A549 treated with GW870086 at 1 μM for 4 hours (cell line): ENCODE measurements around the gene KIR3DL2. TPM values are rescaled to one million over a fixed set of nuclear protein-coding genes. Genes with fewer than 3 reads are reported as not detected.

Source experiments
- total RNA-seq: library from RNA; stranded (reverse); fragments of 200-300 nt; extraction: Qiagen RNA extraction; gene quantifications from 5 replicates; pipeline ENCODE4 v1.2.3, GENCODE V29; 2022; ENCODE audit warnings: low read depth

Gene KIR3DL2
- total RNA-seq, result not detected in 5 replicates

DNA sequence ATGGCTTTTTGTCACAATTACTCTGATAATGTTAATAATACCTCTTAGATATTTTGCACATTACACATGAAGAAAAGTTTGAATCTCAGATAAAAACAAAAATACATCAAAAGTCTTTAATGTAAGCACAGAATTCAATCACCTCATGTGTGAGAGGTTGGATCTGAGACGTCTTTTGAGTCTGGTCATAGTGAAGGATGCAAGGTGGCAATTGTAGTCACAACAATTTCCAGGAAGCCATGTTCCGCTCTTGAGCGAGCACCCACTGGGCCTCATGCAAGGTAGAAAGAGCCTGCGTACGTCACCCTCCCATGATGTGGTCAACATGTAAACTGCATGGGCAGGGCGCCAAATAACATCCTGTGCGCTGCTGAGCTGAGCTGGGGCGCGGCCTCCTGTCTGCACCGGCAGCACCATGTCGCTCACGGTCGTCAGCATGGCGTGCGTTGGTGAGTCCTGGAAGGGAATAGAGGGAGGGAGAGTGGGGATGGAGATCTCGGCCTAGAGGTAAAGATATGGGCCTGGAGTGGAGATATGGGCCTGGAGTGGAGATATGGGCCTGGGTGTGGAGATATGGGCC is at the start of gene KIR3DL2:
Gene KIR3DL2, plus strand, starts transcription at position 383 of the 580 bp plus-strand sequence. Its CDS starts 33 bp downstream, at position 416.

DNA sequence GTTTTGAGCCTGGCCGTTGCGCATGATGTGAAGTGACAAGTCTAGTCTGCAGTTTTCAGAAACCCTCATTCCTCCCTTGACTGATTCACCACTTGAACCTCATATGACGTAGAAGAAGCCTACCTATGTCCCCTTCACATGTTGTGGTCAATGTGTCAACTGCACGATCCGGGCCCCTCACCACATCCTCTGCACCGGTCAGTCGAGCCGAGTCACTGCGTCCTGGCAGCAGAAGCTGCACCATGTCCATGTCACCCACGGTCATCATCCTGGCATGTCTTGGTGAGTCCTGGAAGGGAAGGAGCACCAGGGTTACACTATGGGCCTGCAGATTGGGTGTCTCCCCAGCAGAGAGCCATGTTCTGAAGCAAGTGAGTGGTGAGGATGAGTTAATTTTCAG is 46.8 kb upstream of the KIR3DL2 start, which contains the start of gene KIR2DL4:
Gene KIR2DL4, plus strand, starts transcription at position 201 of the 400 bp plus-strand sequence. Its CDS starts 42 bp downstream, at position 243.

DNA sequence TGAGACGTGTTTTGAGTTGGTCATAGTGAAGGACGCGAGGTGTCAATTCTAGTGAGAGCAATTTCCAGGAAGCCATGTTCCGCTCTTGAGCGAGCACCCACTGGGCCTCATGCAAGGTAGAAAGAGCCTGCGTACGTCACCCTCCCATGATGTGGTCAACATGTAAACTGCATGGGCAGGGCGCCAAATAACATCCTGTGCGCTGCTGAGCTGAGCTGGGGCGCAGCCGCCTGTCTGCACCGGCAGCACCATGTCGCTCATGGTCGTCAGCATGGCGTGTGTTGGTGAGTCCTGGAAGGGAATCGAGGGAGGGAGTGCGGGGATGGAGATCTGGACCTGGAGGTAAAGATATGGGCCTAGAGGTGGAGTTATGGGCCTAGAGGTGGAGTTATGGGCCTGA is 34.0 kb upstream of the KIR3DL2 start, which contains the start of gene KIR3DL1:
Gene KIR3DL1, plus strand, starts transcription at position 218 of the 400 bp plus-strand sequence.

DNA sequence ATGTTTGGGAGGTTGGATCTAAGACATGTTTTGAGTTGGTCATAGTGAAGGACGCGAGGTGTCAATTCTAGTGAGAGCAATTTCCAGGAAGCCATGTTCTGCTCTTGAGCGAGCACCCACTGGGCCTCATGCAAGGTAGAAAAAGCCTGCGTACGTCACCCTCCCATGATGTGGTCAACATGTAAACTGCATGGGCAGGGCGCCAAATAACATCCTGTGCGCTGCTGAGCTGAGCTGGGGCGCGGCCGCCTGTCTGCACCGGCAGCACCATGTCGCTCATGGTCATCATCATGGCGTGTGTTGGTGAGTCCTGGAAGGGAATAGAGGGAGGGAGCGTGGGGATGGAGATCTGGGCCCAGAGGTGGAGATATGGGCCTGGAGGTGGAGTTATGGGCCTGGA is 17.7 kb upstream of the KIR3DL2 start, which contains the start of gene KIR2DS4:
Gene KIR2DS4, plus strand, starts transcription at position 181 of the 400 bp plus-strand sequence.

DNA sequence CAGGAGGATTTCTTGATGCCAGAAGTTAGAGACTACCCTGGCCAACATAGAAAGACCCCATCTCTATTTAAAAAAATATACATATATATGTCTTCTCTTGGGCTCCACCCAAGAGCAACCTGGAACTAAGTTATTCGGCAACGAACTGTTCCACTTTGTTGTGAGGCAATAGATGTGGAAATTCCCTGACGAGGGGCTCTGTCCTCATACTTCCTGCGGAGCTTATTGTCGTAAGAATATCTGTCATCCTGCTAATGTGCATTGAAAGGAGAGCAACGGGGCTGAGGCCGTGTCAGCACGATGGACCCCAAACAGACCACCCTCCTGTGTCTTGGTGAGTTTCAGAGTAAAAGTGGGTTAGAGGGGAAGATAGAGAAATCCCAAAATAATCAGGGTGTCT is 23.7 kb downstream of the KIR3DL2 start, which contains the start of gene FCAR:
Gene FCAR, plus strand, starts transcription at position 246 of the 400 bp plus-strand sequence. Its CDS starts 55 bp downstream, at position 301.

DNA sequence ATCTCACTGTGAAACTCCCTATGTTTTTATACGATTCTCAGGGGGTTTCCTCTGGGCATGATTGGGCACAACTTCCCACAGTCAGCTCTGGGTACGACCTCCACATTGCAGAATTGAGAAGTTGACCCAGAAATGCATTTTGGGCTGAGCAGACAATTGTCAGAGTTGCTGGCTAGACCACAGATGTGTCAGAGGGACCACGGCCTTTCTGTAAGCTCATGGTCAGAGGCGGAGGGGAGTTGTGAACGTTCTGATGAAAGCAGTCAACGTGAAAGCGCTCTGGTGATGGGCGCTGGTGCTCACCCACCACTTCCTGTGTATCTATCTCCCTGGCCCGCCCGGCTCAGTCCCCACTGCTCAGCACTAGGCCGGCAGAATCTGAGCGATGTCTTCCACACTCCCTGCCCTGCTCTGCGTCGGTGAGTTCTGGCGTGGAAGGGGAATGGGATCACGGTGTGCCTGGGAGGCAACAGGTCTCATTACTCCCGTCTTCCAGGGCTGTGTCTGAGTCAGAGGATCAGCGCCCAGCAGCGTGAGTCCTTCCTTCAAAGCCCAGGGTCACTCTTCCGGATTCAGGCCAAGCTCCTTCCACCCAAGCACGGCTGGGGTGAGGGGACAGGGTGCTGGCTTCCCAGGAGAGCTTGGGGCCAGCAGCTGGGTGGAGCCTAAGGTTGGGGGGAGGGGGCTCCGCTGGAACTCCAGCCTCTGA is 55.7 kb downstream of the KIR3DL2 start, which contains the start of gene NCR1:
Gene NCR1, plus strand, starts transcription at position 346 of the 709 bp plus-strand sequence. Its CDS starts 40 bp downstream, at position 386.

Other genes starting within 250 kb of the KIR3DL2 start
- not detected in 5 replicates for gene LILRB1, start 220.0 kb upstream of the KIR3DL2 start, total RNA-seq
- gene LILRB4, start 187.5 kb upstream of the KIR3DL2 start, total RNA-seq, result not detected in 5 replicates
- gene KIR3DL3, start 126.0 kb upstream of the KIR3DL2 start, total RNA-seq, result not detected in 5 replicates
- gene KIR2DL3, start 111.9 kb upstream of the KIR3DL2 start, total RNA-seq, result not detected in 5 replicates
- not detected in 5 replicates for gene KIR2DL1, start 80.7 kb upstream of the KIR3DL2 start, total RNA-seq
- not detected in 5 replicates for gene KIR2DL4, start 46.8 kb upstream of the KIR3DL2 start, total RNA-seq
- gene KIR3DL1, start 34.0 kb upstream of the KIR3DL2 start, total RNA-seq, result not detected in 5 replicates
- gene KIR2DS4, start 17.8 kb upstream of the KIR3DL2 start, total RNA-seq, result not detected in 5 replicates
- gene FCAR, start 23.8 kb downstream of the KIR3DL2 start, total RNA-seq, result not detected in 5 replicates
- gene NCR1, start 55.7 kb downstream of the KIR3DL2 start, total RNA-seq, result not detected in 5 replicates
- gene NLRP7, start 97.1 kb downstream of the KIR3DL2 start, total RNA-seq, result 0.07 TPM in 1 of 5 replicates, not detected in the others
- gene NLRP2, start 115.9 kb downstream of the KIR3DL2 start, total RNA-seq, result 24.3 to 27.0 TPM (median 26.5 TPM) in 5 replicates
- 0.08 to 0.22 TPM (median 0.17 TPM) in 4 of 5 replicates, not detected in the other for gene GP6, start 187.8 kb downstream of the KIR3DL2 start, total RNA-seq
- gene RDH13, start 212.7 kb downstream of the KIR3DL2 start, total RNA-seq, result 15.2 to 22.6 TPM (median 20.6 TPM) in 5 replicates
- gene EPS8L1, start 225.4 kb downstream of the KIR3DL2 start, total RNA-seq, result 5.0 to 6.5 TPM (median 5.9 TPM) in 5 replicates